Subcutaneous adipose tissue (tissue), 4 donors: ENCODE results near the gene MYEOV. TPM values are rescaled to one million over a fixed set of nuclear protein-coding genes. Genes with fewer than 3 reads are reported as not detected.

Experiments used
- CTCF ChIP-seq: fragments of 450-650 bp; IDR thresholded peaks from one replicate; pipeline ENCODE4 v1.5.1; 2016; ENCODE audit warnings: low read depth, mild to moderate bottlenecking, control low read depth, antibody characterized with exemption, moderate library complexity
- total RNA-seq, 4 donors: library from RNA; depleted of rRNA; stranded (reverse); fragments of >200 nt; gene quantifications; one replicate each; pipeline ENCODE4 v1.1.0, GENCODE V29; 2016

The MYEOV gene
- total RNA-seq, 4 donors from 2014 or later = 21.4 to 57.9 (median 39.2) TPM

- TF ChIP-seq CTCF = no peak
These were observed 13.0 kb upstream of the MYEOV start for GRCh38 chr11:69280994-69281393.

- no peak for TF ChIP-seq CTCF
These were observed 10.5 kb upstream of the MYEOV start for GRCh38 chr11:69283446-69283845.

- TF ChIP-seq CTCF = no peak
These were observed 9.9 kb upstream of the MYEOV start for GRCh38 chr11:69284081-69284511.

GRCh38 chr11:69285091-69285490, 8.9 kb upstream of the MYEOV start:
- TF ChIP-seq CTCF = no peak

- TF ChIP-seq CTCF = no peak
These were observed 8.2 kb upstream of the MYEOV start for GRCh38 chr11:69285766-69286165.

- no peak for TF ChIP-seq CTCF
These were observed 7.3 kb upstream of the MYEOV start for GRCh38 chr11:69286374-69287371.
